ENCODE data around the gene OSGIN1. TPM values are rescaled to one million over a fixed set of nuclear protein-coding genes. Genes with fewer than 3 reads are reported as not detected.

The OSGIN1 gene
- polyA plus RNA-seq, 1 experiment: 6.2 TPM

- no peak overlapping the region for H3K27ac ChIP-seq (ENCODE audit: low read depth, low read length)
- H3K9me3 ChIP-seq (ENCODE audit: control insufficient read depth, insufficient read depth, low read length): no peaks in the 10 kb centered on the region
- ChIA-PET POLR2A (no interaction called here), CTCF (interaction anchor here (0.6 to 10.9 kb wide), 18 partner anchors 9 to 210 kb away, joined by 3 to 171 read pairs (median 4); no protein-coding TSS in a partner anchor)
- peak; percentile 85 for TF ChIP-seq CTCF (IDR thresholded peaks at IDR 0.05; ENCODE audit: low read depth, low read length)
- no peaks in the 10 kb centered on the region for H3K27me3 ChIP-seq (ENCODE audit: control insufficient read depth, insufficient read depth, low read length)
- H3K4me3 ChIP-seq (ENCODE audit: low read depth, low read length): no peak overlapping the region
- peak; percentile 43 for DNase-seq (ENCODE audit: low read depth, low spot score)
Observed at GRCh38 chr16:83956336-83957289, 3.6 kb downstream of the OSGIN1 start.

- ChIA-PET CTCF (interaction anchor here (0.6 to 10.9 kb wide), 14 partner anchors 21 to 975 kb away, joined by 3 to 171 read pairs (median 4); no protein-coding TSS in a partner anchor), POLR2A (no interaction called here)
- Histone ChIP-seq H3K9me3 (ENCODE audit: control insufficient read depth, insufficient read depth, low read length) (no peaks in the 10 kb centered on the region), H3K4me3 (ENCODE audit: low read depth, low read length) (no peak overlapping the region), H3K27me3 (ENCODE audit: control insufficient read depth, insufficient read depth, low read length) (no peaks in the 10 kb centered on the region), H3K27ac (ENCODE audit: low read depth, low read length) (no peak overlapping the region)
- no peak for DNase-seq (ENCODE audit: low read depth, low spot score)
- TF ChIP-seq CTCF (IDR thresholded peaks at IDR 0.05; ENCODE audit: low read depth, low read length): no peak
Observed at GRCh38 chr16:83957296-83957855, 4.3 kb downstream of the OSGIN1 start.

GRCh38 chr16:83958137-83958845 lies 5.3 kb downstream of the OSGIN1 start:
- H3K27me3 ChIP-seq (ENCODE audit: control insufficient read depth, insufficient read depth, low read length): no peaks in the 10 kb centered on the region
- no peaks in the 10 kb centered on the region for H3K9me3 ChIP-seq (ENCODE audit: control insufficient read depth, insufficient read depth, low read length)
- DNase-seq (ENCODE audit: low read depth, low spot score): no peak
- no peak overlapping the region for H3K27ac ChIP-seq (ENCODE audit: low read depth, low read length)
- no peak overlapping the region for H3K4me3 ChIP-seq (ENCODE audit: low read depth, low read length)
- TF ChIP-seq CTCF (IDR thresholded peaks at IDR 0.05; ENCODE audit: low read depth, low read length): no peak
- ChIA-PET CTCF (interaction anchor here (0.6 to 10.9 kb wide), 6 partner anchors 31 to 976 kb away, joined by 3 to 171 read pairs (median 4); no protein-coding TSS in a partner anchor), POLR2A (no interaction called here)

GRCh38 chr16:83958846-83959565 lies 6.0 kb downstream of the OSGIN1 start:
- DNase-seq (ENCODE audit: low read depth, low spot score): no peak
- POLR2A ChIA-PET: no interaction called here
- Histone ChIP-seq H3K27ac (ENCODE audit: low read depth, low read length) (no peak overlapping the region), H3K27me3 (ENCODE audit: control insufficient read depth, insufficient read depth, low read length) (no peaks in the 10 kb centered on the region), H3K4me3 (ENCODE audit: low read depth, low read length) (no peak overlapping the region), H3K9me3 (ENCODE audit: control insufficient read depth, insufficient read depth, low read length) (no peaks in the 10 kb centered on the region)
- CTCF ChIA-PET: interaction anchor here (10.9 kb wide), 1 partner anchor 106 kb away, joined by 171 read pairs; no protein-coding TSS in a partner anchor
- no peak for TF ChIP-seq CTCF (IDR thresholded peaks at IDR 0.05; ENCODE audit: low read depth, low read length)
